Sigmoid colon (tissue), 4 donors: ENCODE data around the gene RABGGTA.

Experiments used
- POLR2A ChIP-seq, 2 donors: fragments of 450-650 bp; IDR thresholded peaks; one replicate each; pipeline ENCODE4 v1.6.1; 2016; ENCODE audit warnings: antibody characterized with exemption in 2 of 2, mild to moderate bottlenecking in 2 of 2, moderate library complexity in 2 of 2
- POLR2AphosphoS5 ChIP-seq, 4 donors: sonication (generic); formaldehyde crosslinking; IDR thresholded peaks; one replicate each; pipeline ENCODE4 v1.6.1; 2017; ENCODE audit warnings: antibody characterized with exemption in 4 of 4
- TF ChIP-seq, protein P1 (sequence below), 4 experiments: fragments of 450-650 bp in 3 of 4; fragments of 200-600 bp in 1 of 4; IDR thresholded peaks; one replicate each; pipeline ENCODE4 v1.5.1; 2016 to 2019; ENCODE audit warnings: antibody characterized with exemption in 4 of 4, mild to moderate bottlenecking in 3 of 4, moderate library complexity in 2 of 4

DNA sequence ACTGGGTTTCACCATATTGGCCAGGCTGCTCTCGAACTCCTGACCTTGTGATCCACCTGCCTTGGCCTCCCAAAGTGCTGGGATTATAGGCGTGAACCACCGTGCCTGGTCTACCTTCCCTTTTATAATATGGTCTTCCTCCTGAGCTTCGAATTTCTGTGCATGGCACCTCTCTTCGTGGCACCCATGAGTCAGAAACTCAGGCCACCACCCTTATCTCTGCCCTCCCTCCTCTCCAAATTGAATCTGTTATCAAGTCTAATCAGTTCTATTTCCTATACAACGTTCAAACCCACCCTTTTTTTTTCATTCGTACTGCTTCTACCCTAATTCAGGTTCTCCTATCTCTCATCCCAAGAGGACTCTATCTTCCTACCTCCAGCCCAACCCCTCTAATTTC is 24.0 kb downstream of the RABGGTA start:
- TF ChIP-seq, protein P1, sequence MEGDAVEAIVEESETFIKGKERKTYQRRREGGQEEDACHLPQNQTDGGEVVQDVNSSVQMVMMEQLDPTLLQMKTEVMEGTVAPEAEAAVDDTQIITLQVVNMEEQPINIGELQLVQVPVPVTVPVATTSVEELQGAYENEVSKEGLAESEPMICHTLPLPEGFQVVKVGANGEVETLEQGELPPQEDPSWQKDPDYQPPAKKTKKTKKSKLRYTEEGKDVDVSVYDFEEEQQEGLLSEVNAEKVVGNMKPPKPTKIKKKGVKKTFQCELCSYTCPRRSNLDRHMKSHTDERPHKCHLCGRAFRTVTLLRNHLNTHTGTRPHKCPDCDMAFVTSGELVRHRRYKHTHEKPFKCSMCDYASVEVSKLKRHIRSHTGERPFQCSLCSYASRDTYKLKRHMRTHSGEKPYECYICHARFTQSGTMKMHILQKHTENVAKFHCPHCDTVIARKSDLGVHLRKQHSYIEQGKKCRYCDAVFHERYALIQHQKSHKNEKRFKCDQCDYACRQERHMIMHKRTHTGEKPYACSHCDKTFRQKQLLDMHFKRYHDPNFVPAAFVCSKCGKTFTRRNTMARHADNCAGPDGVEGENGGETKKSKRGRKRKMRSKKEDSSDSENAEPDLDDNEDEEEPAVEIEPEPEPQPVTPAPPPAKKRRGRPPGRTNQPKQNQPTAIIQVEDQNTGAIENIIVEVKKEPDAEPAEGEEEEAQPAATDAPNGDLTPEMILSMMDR (IDR thresholded peaks at IDR 0.05) = no peak
- no peak for TF ChIP-seq POLR2A (IDR thresholded peaks at IDR 0.05)
- no peak for TF ChIP-seq POLR2AphosphoS5 (IDR thresholded peaks at IDR 0.05)
